Bladder microvascular endothelial cell (primary cell): ENCODE measurements around the gene KCNH8. TPM values are rescaled to one million over a fixed set of nuclear protein-coding genes. Genes with fewer than 3 reads are reported as not detected.

Experiments used
- total RNA-seq: library from RNA; depleted of rRNA; stranded (reverse); fragments of >200 nt; gene quantifications from 2 replicates; pipeline ENCODE4 v1.2.3, GENCODE V29; 2014

Gene KCNH8
- under 0.01 and 0.06 TPM in 2 replicates for total RNA-seq

DNA sequence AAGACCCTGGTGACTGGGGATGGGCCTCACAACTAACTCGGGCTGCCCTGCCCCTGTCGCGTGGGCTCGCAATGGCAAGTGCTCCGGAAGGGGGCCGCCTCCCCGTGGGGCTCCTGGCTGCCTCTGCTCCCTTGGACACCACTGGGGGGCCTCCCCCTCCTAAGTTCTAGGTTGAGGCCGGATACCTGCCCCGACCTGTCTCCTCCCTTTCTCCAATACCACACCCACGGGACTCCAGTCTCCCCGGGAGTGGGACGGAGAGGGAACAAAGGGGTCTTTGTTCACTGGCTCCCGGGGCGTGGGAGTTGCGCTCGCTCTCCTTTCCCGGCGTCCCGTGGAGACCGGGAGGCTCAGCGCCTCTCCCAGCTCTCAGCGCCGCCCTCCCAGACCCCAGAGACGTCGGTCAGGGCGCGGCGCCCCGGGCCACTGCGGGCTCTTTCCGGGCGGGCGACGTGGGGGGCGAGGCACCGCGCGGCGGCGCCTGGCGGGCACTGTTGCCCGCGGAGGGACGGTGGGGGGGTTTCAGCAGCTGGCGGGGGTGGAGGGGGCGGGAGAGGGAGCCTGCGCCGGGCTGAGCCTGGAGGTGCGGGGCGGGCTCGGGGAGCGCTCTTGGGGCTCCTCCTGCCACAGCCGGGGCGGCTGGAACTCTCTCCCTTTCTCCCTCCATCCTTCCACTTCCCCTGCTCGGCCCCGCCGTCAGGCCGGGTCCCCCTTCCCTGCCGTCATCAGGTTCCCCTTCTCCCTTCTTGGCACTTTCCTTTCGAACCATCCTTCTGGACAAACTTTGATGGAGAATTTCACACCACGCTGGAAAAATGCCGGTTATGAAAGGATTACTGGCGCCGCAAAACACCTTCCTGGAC lies at the start of gene KCNH8:
Gene KCNH8, plus strand, starts transcription at position 606 of the 863 bp plus-strand sequence. Its CDS starts 210 bp downstream, at position 816.

